Esophagus muscularis mucosa (tissue), 3 donors: ENCODE measurements around the gene SYNE1.

Source experiments
- CTCF ChIP-seq, 3 experiments: fragments of 200-600 bp in 2 of 3; fragments of 450-650 bp in 1 of 3; sonication (generic) in 2 of 3; IDR thresholded peaks; one replicate each; pipeline ENCODE4 v1.5.1; 2017 to 2019; ENCODE audit warnings: antibody characterized with exemption in 3 of 3, mild to moderate bottlenecking in 2 of 3, moderate library complexity in 1 of 3
- POLR2AphosphoS5 ChIP-seq, 2 donors: sonication (generic); formaldehyde crosslinking; IDR thresholded peaks; one replicate each; pipeline ENCODE4 v1.6.1; 2017; ENCODE audit warnings: antibody characterized with exemption in 2 of 2

GRCh38 chr6:152355166-152355565, 282.0 kb downstream of the SYNE1 start:
- no peak for TF ChIP-seq CTCF (IDR thresholded peaks at IDR 0.05)
- no peak for TF ChIP-seq POLR2AphosphoS5 (IDR thresholded peaks at IDR 0.05)
